ENCODE results near the gene NPC1L1. TPM values are rescaled to one million over a fixed set of nuclear protein-coding genes. Genes with fewer than 3 reads are reported as not detected.

NPC1L1 gene
- total and polyA plus RNA-seq, 2 of the 13 experiments (the other 11 are each of a cell fraction or from before 2014, with no cell fraction given) = 4.8 to 14.5 TPM

DNA sequence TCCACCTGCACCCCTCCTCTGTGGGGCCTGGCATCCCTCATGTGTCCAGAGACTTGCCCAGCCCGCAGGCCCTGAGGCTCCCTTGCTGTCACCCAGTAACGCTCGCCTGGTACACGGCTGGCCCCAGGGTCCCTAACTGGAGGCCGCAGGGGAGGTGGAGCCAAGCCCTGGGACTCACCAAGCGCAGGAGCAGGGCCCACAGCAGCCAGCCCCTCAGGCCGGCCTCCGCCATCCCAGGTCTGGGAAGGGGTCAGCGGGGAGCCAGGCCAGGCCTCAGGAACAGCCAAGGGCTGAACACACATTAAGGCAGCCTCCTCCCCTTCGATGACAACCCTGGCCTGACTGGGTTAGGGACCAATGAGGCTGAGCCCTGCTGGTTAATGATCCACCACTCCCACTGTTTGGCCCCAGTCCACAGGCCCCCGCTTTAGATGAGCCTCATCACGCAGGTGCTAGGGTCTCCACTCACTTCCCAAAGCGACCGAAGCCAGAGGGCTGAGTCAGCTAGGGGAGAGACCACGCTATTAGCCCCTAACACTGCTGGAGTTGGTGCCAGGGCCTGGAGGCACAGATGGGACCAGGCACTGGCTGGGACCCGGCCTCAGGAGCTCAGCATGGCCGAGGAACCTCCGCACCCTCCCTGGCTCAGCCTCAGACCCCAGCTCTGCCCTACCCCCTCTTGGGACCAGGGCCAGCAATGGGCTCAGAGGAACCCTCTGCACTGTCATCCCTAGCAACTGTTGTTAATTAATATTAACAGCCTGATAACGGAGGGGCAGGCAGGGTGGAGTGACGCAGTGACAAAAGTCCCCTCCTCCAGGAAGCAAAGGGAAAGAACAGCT is at the start of gene NPC1L1 (continued):
- TF ChIP-seq ZNF326 (CRISPR knock-in tag; IDR thresholded peaks at IDR 0.05; ENCODE audit: borderline replicate concordance) (no peak), CBX2 (IDR thresholded peaks at IDR 0.05; ENCODE audit: low read depth, low read length) (no peak), CBX2 (CRISPR knock-in tag; IDR thresholded peaks at IDR 0.05; ENCODE audit: low read depth) (no peak), ZNF713 (CRISPR knock-in tag; IDR thresholded peaks at IDR 0.05) (peak; percentile 83; the same call in 1 of the 2 replicates), ZIK1 (CRISPR knock-in tag; IDR thresholded peaks at IDR 0.05; ENCODE audit: borderline replicate concordance, low read depth) (peak; percentile 67; the same call in 1 of the 2 replicates), ZNF101 (CRISPR knock-in tag; IDR thresholded peaks at IDR 0.05; ENCODE audit: borderline replicate concordance, low read depth) (no peak), ZNF44 (CRISPR knock-in tag; IDR thresholded peaks at IDR 0.05) (no peak), ZNF232 (CRISPR knock-in tag; IDR thresholded peaks at IDR 0.05; ENCODE audit: borderline replicate concordance) (peak; percentile 72; the same call in 1 of the 2 replicates), TBX3 (IDR thresholded peaks at IDR 0.05; ENCODE audit: borderline replicate concordance) (no peak), KLF15 (CRISPR knock-in tag; IDR thresholded peaks at IDR 0.05; ENCODE audit: borderline replicate concordance) (no peak; the same call in 1 of the 2 replicates), SIX1 (CRISPR knock-in tag; IDR thresholded peaks at IDR 0.05; ENCODE audit: borderline replicate concordance) (no peak), ELF3 (CRISPR knock-in tag; IDR thresholded peaks at IDR 0.05) (peak; percentile 36; the same call in 1 of the 2 replicates), ZNF652 (CRISPR knock-in tag; IDR thresholded peaks at IDR 0.05; ENCODE audit: borderline replicate concordance, low read depth) (peak; percentile 14; the same call in 1 of the 2 replicates), ZNF746 (CRISPR knock-in tag; IDR thresholded peaks at IDR 0.05) (no peak), SUZ12 (IDR thresholded peaks at IDR 0.05; ENCODE audit: low read depth, low read length) (no peak), ZSCAN9 (CRISPR knock-in tag; IDR thresholded peaks at IDR 0.05; ENCODE audit: borderline replicate concordance) (0 out of 2 replicates have a peak, but pooled peaks have one; percentile 32), HMG20A (CRISPR knock-in tag; IDR thresholded peaks at IDR 0.05; ENCODE audit: borderline replicate concordance) (no peak), ZMYM4 (CRISPR knock-in tag; IDR thresholded peaks at IDR 0.05) (peak; percentile 82; the same call in 1 of the 2 replicates), CEBPG (CRISPR knock-in tag; IDR thresholded peaks at IDR 0.05) (no peak), KMT2B (CRISPR knock-in tag; IDR thresholded peaks at IDR 0.05) (peak; percentile 79), TRIM24 (CRISPR knock-in tag; IDR thresholded peaks at IDR 0.05) (no peak)
- TF ChIP-seq, protein P1, sequence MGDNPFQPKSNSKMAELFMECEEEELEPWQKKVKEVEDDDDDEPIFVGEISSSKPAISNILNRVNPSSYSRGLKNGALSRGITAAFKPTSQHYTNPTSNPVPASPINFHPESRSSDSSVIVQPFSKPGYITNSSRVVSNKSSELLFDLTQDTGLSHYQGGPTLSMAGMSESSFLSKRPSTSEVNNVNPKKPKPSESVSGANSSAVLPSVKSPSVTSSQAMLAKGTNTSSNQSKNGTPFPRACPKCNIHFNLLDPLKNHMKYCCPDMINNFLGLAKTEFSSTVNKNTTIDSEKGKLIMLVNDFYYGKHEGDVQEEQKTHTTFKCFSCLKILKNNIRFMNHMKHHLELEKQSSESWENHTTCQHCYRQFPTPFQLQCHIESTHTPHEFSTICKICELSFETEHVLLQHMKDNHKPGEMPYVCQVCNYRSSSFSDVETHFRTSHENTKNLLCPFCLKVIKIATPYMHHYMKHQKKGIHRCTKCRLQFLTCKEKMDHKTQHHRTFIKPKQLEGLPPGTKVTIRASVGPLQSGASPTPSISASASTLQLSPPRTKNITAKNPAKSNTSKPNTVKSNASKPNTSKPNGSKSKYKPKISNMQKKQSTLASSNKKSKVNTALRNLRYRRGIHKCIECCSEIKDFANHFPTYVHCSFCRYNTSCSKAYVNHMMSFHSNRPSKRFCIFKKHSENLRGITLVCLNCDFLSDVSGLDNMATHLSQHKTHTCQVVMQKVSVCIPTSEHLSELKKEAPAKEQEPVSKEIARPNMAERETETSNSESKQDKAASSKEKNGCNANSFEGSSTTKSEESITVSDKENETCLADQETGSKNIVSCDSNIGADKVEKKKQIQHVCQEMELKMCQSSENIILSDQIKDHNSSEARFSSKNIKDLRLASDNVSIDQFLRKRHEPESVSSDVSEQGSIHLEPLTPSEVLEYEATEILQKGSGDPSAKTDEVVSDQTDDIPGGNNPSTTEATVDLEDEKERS (CRISPR knock-in tag; IDR thresholded peaks at IDR 0.05) = no peak; the same call in 1 of the 2 replicates
- TF ChIP-seq, protein P2, sequence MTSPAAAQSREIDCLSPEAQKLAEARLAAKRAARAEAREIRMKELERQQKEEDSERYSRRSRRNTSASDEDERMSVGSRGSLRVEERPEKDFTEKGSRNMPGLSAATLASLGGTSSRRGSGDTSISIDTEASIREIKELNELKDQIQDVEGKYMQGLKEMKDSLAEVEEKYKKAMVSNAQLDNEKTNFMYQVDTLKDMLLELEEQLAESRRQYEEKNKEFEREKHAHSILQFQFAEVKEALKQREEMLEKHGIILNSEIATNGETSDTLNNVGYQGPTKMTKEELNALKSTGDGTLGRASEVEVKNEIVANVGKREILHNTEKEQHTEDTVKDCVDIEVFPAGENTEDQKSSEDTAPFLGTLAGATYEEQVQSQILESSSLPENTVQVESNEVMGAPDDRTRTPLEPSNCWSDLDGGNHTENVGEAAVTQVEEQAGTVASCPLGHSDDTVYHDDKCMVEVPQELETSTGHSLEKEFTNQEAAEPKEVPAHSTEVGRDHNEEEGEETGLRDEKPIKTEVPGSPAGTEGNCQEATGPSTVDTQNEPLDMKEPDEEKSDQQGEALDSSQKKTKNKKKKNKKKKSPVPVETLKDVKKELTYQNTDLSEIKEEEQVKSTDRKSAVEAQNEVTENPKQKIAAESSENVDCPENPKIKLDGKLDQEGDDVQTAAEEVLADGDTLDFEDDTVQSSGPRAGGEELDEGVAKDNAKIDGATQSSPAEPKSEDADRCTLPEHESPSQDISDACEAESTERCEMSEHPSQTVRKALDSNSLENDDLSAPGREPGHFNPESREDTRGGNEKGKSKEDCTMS (CRISPR knock-in tag; conservative IDR thresholded peaks at IDR 0.05) = no peak
- TF ChIP-seq, protein P3, sequence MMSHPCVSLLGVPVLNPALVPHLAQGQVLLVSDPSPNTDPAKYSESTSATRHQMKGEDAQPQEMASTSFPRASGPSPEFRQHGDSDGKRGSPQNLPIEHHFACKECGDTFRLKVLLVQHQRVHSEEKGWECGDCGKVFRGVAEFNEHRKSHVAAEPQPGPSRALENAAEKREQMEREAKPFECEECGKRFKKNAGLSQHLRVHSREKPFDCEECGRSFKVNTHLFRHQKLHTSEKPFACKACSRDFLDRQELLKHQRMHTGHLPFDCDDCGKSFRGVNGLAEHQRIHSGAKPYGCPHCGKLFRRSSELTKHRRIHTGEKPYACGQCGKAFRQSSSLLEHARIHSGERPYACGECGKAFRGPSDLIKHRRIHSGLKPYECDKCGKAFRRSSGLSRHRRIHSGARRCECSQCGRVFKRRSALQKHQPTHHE (CRISPR knock-in tag; IDR thresholded peaks at IDR 0.05; ENCODE audit: borderline replicate concordance) = peak; percentile 95

All from HepG2 (cell line).